K562 (cell line): ENCODE results near the gene HAPLN2. TPM values are rescaled to one million over a fixed set of nuclear protein-coding genes. Genes with fewer than 3 reads are reported as not detected.
A peak's percentile ranks its signal among the peaks of the same experiment; 100 is the strongest.

ENCODE experiments used
- BRF2 ChIP-seq: IDR thresholded peaks from 3 replicates; pipeline ENCODE4 v1.6.1; 2011; ENCODE audit warnings: borderline replicate concordance, mild to moderate bottlenecking; ENCODE audit not compliant: insufficient read length, insufficient read depth
- CBFB ChIP-seq: sonication (generic); formaldehyde crosslinking; IDR thresholded peaks from 2 replicates; pipeline ENCODE4 v1.4.0; 2020; ENCODE audit warnings: mild to moderate bottlenecking, missing genetic modification reagents
- CTCFL ChIP-seq: IDR thresholded peaks from 2 replicates; pipeline ENCODE4 v1.6.1; 2011; ENCODE audit warnings: borderline replicate concordance, low read depth, mild to moderate bottlenecking, moderate library complexity, low read length; ENCODE audit not compliant: insufficient read depth, poor library complexity, severe bottlenecking
- ELF2 ChIP-seq: fragments of 250-450 bp; sonication (Bioruptor Pico); IDR thresholded peaks from 2 replicates; pipeline ENCODE4 v1.5.0; 2021; ENCODE audit warnings: mild to moderate bottlenecking
- PML ChIP-seq: IDR thresholded peaks from 2 replicates; pipeline ENCODE4 v1.6.1; 2012; ENCODE audit warnings: low read length, inconsistent platforms
- SIN3A ChIP-seq, 2 experiments: fragments of 150-350 bp in 1 of 2; IDR thresholded peaks; 2 replicates each; pipeline ENCODE4 v1.6.1; 2011 to 2016; ENCODE audit warnings: borderline replicate concordance in 2 of 2, low read depth in 2 of 2, low read length in 2 of 2, mild to moderate bottlenecking in 2 of 2, moderate library complexity in 2 of 2; ENCODE audit not compliant: control insufficient read depth in 1 of 2
- SLC30A9 ChIP-seq: fragments of 250-450 bp; sonication (Bioruptor Pico); IDR thresholded peaks from 2 replicates; pipeline ENCODE4 v1.8.0; 2022; ENCODE audit warnings: mild to moderate bottlenecking, moderate library complexity
- SNIP1 ChIP-seq: fragments of 450-650 bp; IDR thresholded peaks from 2 replicates; pipeline ENCODE4 v1.7.1; 2017; ENCODE audit warnings: low read depth, mild to moderate bottlenecking
- TSC22D4 ChIP-seq: fragments of 450-650 bp; IDR thresholded peaks from 2 replicates; pipeline ENCODE4 v1.6.1; 2016; ENCODE audit warnings: missing genetic modification characterization, missing biosample characterization, control low read depth
- ZBTB49 ChIP-seq: sonication (generic); formaldehyde crosslinking; IDR thresholded peaks from 2 replicates; pipeline ENCODE4 v1.8.0; 2022; ENCODE audit warnings: missing genetic modification reagents, mild to moderate bottlenecking, borderline replicate concordance
- ZNF318 ChIP-seq, 2 experiments: fragments of 450-650 bp; IDR thresholded peaks; 2 replicates each; pipeline ENCODE4 v1.6.1; 2016; ENCODE audit warnings: mild to moderate bottlenecking in 2 of 2, borderline replicate concordance in 1 of 2, low read depth in 1 of 2, moderate library complexity in 1 of 2
- polyA plus RNA-seq, 8 experiments: library from polyadenylated mRNA; depleted of rRNA in 4 of 8; stranded (reverse) in 5 of 8; unstranded in 3 of 8; fragments of >200 nt; fragmentation: Nextera tagmentation in 2 of 8; fragmentation: Illumina TruSeq in 1 of 8; extraction: Ambion mirVana in 2 of 8; extraction: Trizol in 1 of 8; gene quantifications; 2 replicates each; pipeline versions ENCODE4 v1.2.1 to v1.2.3, GENCODE V29; 2011 to 2014; ENCODE audit warnings: inconsistent platforms in 1 of 8, missing spikeins in 1 of 8
- total RNA-seq, 7 experiments: library from RNA; depleted of rRNA in 6 of 7; stranded (reverse); fragments of >200 nt in 6 of 7; fragmentation: Illumina TruSeq in 2 of 7; extraction: Trizol in 2 of 7; gene quantifications; 2 replicates each; pipeline versions ENCODE4 v1.2.1 to v1.2.3, GENCODE V29; 2011 to 2021; ENCODE audit warnings: low replicate concordance in 1 of 7

The HAPLN2 gene
- total and polyA plus RNA-seq, 9 of the 15 experiments (the other 6 are each of a cell fraction or from before 2014, with no cell fraction given): 0.14 to 5.2 (median 3.8) TPM; not detected in 4

GRCh38 chr1:156591432-156592157 is 27.6 kb upstream of the HAPLN2 start, which contains the start of gene NAXE (continued):
- no peak for TF ChIP-seq ZNF318 (IDR thresholded peaks at IDR 0.05; ENCODE audit: borderline replicate concordance in 1 of 2, low read depth in 1 of 2)
- no peak for TF ChIP-seq BRF2
- TF ChIP-seq ELF2: 0 out of 2 replicates have a peak, but pooled peaks have one; percentile 70
- no peak for TF ChIP-seq SLC30A9 (CRISPR knock-in tag)
- TF ChIP-seq CTCFL: no peak
- TF ChIP-seq TSC22D4 (tag): no peak
- TF ChIP-seq PML: peak; percentile 68; the same call in 1 of the 2 replicates
- TF ChIP-seq CBFB (CRISPR knock-in tag): 0 out of 2 replicates have a peak, but pooled peaks have one; percentile 27
- peak; percentile 40 to 63; a peak in 1 of 4 replicates for TF ChIP-seq SIN3A (IDR thresholded peaks at IDR 0.05; ENCODE audit: borderline replicate concordance in 2 of 2, control insufficient read depth in 1 of 2, low read depth in 2 of 2, low read length in 2 of 2)
- no peak for TF ChIP-seq ZBTB49
- TF ChIP-seq SNIP1: no peak
